GM21825 (cell line): ENCODE data around the gene GPRIN1.
"Not testable (repeated sequence)": the region's sequence is repeated elsewhere in the genome, so short reads cannot be mapped to it uniquely, and the experiment has no call there.

Source experiments
- ATAC-seq: cut with Tn5 transposase; IDR thresholded peaks from one replicate; pipeline ENCODE4 v1.9.1; 2021; ENCODE audit warnings: mild to moderate bottlenecking, moderate library complexity; ENCODE audit not compliant: unreplicated experiment

GPRIN1 gene

GRCh38 chr5:176575488-176576422 lies 34.2 kb downstream of the GPRIN1 start:
- ATAC-seq = no peak

- no peak for ATAC-seq
These were observed 34.9 kb downstream of the GPRIN1 start for GRCh38 chr5:176575066-176575465.

GRCh38 chr5:176574297-176574591 lies 35.7 kb downstream of the GPRIN1 start:
- no peak for ATAC-seq

GRCh38 chr5:176573564-176574296 lies 36.2 kb downstream of the GPRIN1 start:
- no peak for ATAC-seq

DNA sequence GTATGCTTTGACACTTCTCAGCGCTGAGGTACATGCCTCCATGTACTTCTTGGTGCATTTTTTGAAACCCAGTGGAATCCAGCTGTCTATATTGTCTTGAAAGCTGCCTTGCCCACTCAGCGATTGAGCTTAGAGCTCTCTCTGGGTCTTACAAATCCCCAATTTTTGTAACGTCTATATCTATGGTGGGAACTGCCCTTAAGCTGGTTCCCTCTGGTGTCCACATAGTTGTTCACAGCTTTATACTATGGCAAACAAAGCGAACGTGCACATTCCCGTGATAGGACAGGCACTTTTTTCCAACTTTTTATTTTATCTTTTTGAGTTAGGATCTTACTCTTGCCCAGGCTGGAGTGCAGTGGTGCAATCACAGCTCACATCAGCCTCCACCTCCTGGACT lies 39.9 kb downstream of the GPRIN1 start:
- ATAC-seq = no peak

DNA sequence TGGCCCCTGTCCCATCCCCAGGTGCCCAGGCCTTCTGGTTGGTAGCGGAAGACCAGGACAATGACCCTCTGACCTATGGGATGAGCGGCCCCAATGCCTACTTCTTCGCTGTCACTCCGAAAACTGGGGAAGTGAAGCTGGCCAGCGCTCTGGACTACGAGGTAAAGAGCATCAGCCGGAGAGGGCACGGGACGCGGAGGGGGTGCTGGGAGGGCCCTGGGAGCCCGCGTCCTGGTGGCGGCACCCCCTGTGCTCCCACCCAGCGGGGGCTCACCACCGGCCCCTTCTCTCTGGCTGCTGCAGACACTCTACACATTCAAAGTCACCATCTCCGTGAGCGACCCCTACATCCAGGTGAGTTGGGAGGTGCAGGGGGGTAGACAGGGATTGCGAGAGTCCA lies 41.3 kb downstream of the GPRIN1 start:
- no peak for ATAC-seq

GRCh38 chr5:176565760-176566288 lies 44.1 kb downstream of the GPRIN1 start:
- no peak for ATAC-seq

DNA sequence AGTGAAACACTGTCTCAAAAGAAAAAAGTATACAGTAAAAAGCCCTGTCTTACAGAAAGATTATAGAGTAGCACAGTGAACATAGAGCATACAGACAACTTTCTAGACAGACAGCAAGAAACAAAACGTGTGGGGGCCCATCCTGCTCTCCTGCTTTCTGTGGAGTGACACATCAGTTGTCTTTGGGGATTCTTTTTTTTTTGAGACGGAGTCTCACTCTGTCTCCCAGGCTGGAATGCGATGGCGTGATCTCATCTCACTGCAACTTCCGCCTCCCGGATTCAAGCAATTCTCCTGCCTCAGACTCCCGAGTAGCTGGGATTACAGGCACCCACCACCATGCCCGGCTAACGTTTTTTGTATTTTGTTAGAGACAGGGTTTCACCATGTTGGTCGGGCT lies 46.0 kb downstream of the GPRIN1 start:
- no peak for ATAC-seq

- ATAC-seq = no peak
These were observed 47.8 kb downstream of the GPRIN1 start for GRCh38 chr5:176562189-176562588.

- ATAC-seq = no peak
These were observed 48.7 kb downstream of the GPRIN1 start for GRCh38 chr5:176561259-176561658.

DNA sequence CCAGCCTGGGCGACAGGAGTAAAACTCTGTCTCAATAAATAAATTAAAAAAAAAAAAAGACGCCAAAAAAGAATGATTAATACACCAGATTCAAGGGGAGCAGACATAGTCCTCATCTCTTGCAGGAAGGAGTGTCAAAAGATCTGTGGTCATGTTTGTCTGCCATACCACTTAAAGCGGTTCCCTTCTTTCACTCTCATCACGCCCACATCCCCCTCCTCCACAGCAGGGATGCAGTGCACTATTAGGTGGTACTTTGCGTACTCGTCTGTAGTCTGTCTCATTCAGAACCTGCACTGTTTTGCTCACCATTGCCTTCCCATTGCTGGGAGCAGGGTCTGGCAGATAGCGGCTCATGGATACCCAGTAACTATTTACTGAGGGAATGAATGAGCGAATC lies 49.6 kb downstream of the GPRIN1 start:
- ATAC-seq = no peak

DNA sequence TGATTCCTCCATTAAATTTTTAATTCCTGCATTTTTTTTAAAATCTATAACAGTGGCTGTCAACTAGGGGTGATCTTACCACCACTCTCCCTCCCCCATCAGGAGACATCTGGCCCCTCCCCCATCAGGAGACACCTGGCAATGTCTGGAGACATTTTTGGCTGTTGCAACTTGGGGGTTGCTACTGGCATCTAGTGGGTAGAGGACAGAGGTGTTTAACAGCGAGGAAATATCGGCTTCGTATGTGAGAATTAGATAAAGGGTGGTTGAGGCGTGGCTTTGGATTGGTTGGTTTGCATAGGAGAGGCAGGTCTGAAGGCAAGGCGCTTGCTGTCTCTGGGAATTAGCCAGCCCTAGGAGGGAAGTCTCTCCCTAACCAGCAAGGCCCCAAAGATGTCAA lies 50.3 kb downstream of the GPRIN1 start:
- ATAC-seq = no peak

- no peak for ATAC-seq
These were observed 52.1 kb downstream of the GPRIN1 start for GRCh38 chr5:176557846-176558245.

- no peak for ATAC-seq
These were observed 56.5 kb downstream of the GPRIN1 start for GRCh38 chr5:176553260-176554085.

- ATAC-seq = no peak
These were observed 57.6 kb downstream of the GPRIN1 start for GRCh38 chr5:176552332-176552869.

DNA sequence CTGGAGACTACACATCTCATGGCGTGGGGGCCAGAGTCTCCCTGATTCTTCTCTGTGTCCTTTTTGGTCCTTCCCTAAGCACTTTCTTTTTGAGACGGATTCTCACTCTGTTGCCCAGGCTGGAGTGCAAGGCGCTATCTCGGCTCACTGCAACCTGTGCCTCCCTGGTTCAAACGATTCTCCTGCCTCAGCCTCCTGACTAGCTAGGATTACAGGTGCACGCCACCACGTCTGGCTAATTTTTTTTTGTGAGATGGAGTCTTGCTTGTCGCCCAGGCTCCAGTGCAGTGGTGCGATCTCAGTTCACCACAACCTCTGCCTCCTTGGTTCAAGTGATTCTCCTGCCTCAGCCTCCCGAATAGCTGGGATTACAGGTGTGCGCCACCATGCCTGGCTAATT lies 59.0 kb downstream of the GPRIN1 start:
- not testable (repeated sequence) for ATAC-seq

DNA sequence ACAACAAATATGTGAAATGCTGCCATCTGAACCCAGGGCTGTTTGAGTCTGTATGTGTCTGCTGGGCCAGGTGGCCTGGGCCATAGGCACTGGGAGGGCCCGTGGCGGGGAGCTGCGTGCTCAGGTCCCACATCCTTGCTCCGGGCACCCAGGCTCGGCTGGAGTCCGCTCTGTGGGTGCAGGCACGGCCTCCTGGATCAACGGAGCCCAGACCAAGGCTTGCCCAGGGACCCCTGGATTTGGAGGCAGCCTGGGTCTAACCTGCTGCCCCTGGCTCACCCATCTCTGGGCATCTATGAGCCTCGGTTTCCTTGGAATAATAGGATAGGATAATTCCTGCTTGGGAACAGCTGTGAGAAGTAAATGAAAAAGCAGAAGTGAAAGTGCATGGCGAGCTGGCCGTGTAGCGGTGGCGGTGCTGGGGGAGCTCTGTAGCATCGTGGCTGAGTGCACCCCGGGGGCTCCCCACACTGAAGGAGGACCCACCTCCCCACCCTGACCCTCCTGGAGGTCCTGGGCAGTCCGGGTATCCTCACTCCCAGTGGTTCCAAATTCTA lies 59.6 kb downstream of the GPRIN1 start:
- no peak for ATAC-seq

- no peak for ATAC-seq
These were observed 60.1 kb downstream of the GPRIN1 start for GRCh38 chr5:176549871-176550270.

DNA sequence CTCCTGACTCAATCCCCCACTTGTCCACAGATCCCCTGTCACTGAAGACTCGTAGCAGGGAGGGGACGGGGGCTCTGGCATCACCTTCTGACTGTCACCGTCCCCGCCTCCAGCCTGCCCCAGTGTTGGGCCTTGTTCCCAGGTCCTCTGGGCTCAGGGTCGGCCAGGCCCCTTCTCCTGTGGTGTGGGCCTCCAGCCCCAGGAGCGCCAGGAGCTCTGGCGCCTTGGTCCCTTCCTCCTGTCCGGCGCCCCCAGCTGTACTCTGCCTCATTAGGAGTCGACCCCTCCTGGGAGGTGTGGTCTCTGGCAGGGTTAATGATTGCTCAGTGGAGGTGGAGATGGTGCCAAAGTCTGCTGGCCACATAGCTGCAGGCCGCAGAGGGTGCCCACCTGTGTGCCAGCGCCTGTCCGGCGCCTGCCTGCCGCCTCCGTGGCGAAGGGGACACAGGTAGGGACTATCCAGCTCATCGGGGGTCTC lies 61.0 kb downstream of the GPRIN1 start, which contains the start of gene CDHR2:
CDHR2 (plus strand) TSS at position 376 of the 478 bp plus-strand sequence. CDS start 16,011 bp downstream, outside the sequence.
- ATAC-seq = no peak

DNA sequence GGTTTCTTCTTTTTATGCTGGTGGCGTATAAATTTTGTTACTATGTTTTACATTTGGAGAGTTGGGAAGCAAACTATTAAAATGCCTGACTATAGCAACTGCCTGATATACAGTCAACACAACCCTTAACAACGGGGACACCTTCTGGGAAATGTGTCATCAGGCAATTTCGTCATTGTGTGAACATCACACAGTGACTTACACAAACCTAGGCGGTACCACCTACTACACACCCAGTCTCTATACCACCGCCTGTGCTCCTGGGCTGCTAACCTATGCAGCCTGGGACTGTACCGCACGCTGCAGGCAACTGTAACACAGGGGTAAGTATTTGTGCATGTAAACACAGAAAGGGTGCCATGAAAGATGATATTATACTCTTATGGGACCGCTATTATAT lies 62.2 kb downstream of the GPRIN1 start:
- ATAC-seq = no peak
